Transverse colon (tissue), 4 donors: ENCODE results near the gene PHF12. TPM values are rescaled to one million over a fixed set of nuclear protein-coding genes. Genes with fewer than 3 reads are reported as not detected.

Source experiments
- DNase-seq: peaks from one replicate; pipeline ENCODE4 v3.0.0-alpha.2; 2019
- H3K27ac ChIP-seq, 4 donors: fragments of 200-600 bp; sonication (generic); 2 replicates each; pipeline ENCODE4 v1.5.1; 2016 to 2018; ENCODE audit warnings: inconsistent platforms in 4 of 4
- H3K27me3 ChIP-seq: fragments of 200-600 bp; sonication (generic); 2 replicates; pipeline ENCODE4 v1.5.1; 2017; ENCODE audit warnings: inconsistent platforms
- H3K36me3 ChIP-seq, 4 donors: fragments of 200-600 bp; sonication (generic); 2 replicates each; pipeline ENCODE4 v1.5.1; 2017 to 2019; ENCODE audit warnings: inconsistent platforms in 4 of 4
- H3K4me1 ChIP-seq, 4 donors: fragments of 200-600 bp; sonication (generic); 2 replicates each; pipeline ENCODE4 v1.5.1; 2017 to 2020; ENCODE audit warnings: inconsistent platforms in 4 of 4
- H3K4me3 ChIP-seq, 4 donors: fragments of 200-600 bp; sonication (generic); 1 replicate in 1 of 4; 2 replicates in 3 of 4; pipeline versions ENCODE4 v1.5.1 to v1.6.1; 2017 to 2019; ENCODE audit warnings: inconsistent platforms in 4 of 4
- H3K9me3 ChIP-seq, 2 donors: fragments of 200-600 bp; sonication (generic); 2 replicates each; pipeline ENCODE4 v1.5.1; 2017 to 2019; ENCODE audit warnings: inconsistent platforms in 2 of 2
- CTCF ChIP-seq, 5 experiments: fragments of 200-600 bp in 3 of 5; fragments of 450-650 bp in 2 of 5; sonication (generic) in 3 of 5; IDR thresholded peaks; 1 replicate in 2 of 5; 2 replicates in 3 of 5; pipeline ENCODE4 v1.5.1; 2016 to 2017; ENCODE audit warnings: antibody characterized with exemption in 5 of 5, inconsistent platforms in 3 of 5, mild to moderate bottlenecking in 2 of 5, moderate library complexity in 1 of 5
- EP300 ChIP-seq: sonication (generic); formaldehyde crosslinking; IDR thresholded peaks from one replicate; pipeline ENCODE4 v1.6.1; 2017; ENCODE audit warnings: antibody characterized with exemption, low read depth
- POLR2A ChIP-seq: fragments of 450-650 bp; IDR thresholded peaks from one replicate; pipeline ENCODE4 v1.6.1; 2016; ENCODE audit warnings: antibody characterized with exemption, mild to moderate bottlenecking, moderate library complexity
- POLR2AphosphoS5 ChIP-seq, 3 donors: sonication (generic); formaldehyde crosslinking; IDR thresholded peaks; one replicate each; pipeline ENCODE4 v1.6.1; 2016; ENCODE audit warnings: antibody characterized with exemption in 3 of 3
- WGBS, 2 donors: methylation state at CpG; one replicate each; pipeline ENCODE4 v1.1.5; 2018; ENCODE audit warnings: low coverage in 1 of 2; 5-methylcytosine and 5-hydroxymethylcytosine counted together
- in situ Hi-C, 4 donors: fragments of 200-750 bp; cut with MboI; loops; one replicate each; pipeline versions ENCODE4 v1.15.0 to v1.15.1; 2017; ENCODE audit warnings: low sequenced_read_pairs in 3 of 4, low pct_ligation_motif_present in 1 of 4, low pct_unique_long_range_greater_than_20kb in 1 of 4
- intact Hi-C: fragments of 100-400 bp; cut with DNase I; formaldehyde crosslinking; loops from one replicate; pipeline ENCODE4 v1.15.1; 2023; ENCODE audit warnings: low total_unique reads
- total RNA-seq, 4 donors: library from RNA; depleted of rRNA; stranded (reverse); fragments of >200 nt; gene quantifications; one replicate each; pipeline ENCODE4 v1.1.0, GENCODE V29; 2016

Gene PHF12
- total RNA-seq, 4 donors from 2014 or later, result 43.5 to 134 (median 60.5) TPM

- peaks cover 6 to 13% (median 11%) of the 10 kb centered on the region in 4 donors for H3K4me1 ChIP-seq
- intact Hi-C loops, result no loop called here
- in situ Hi-C loops, result no loop called here
- H3K36me3 ChIP-seq, result peaks cover 0 to 14% (median 6%) of the 10 kb centered on the region in 4 donors
- peak overlapping the region; percentile 54 to 81 (median 65) for H3K4me3 ChIP-seq
- no peaks in the 10 kb centered on the region for H3K27me3 ChIP-seq
- TF ChIP-seq POLR2A (no peak), POLR2AphosphoS5 (IDR thresholded peaks at IDR 0.05) (no peak), CTCF (IDR thresholded peaks at IDR 0.05) (no peak), EP300 (no peak)
- 13 to 14% methylated on average over 4 to 5 of the region's 5 CpGs for WGBS, 2 donors
- no peaks in the 10 kb centered on the region for H3K9me3 ChIP-seq
- DNase-seq, result no peak
- peak overlapping the region; percentile 76 to 85 (median 81) for H3K27ac ChIP-seq
These were observed 96.0 kb downstream of the PHF12 start for GRCh38 chr17:28855336-28855679.

Other genes starting within 250 kb of the PHF12 start
- gene PROCA1, start 239.6 kb downstream of the PHF12 start, total RNA-seq, result 1 to 10 TPM in 2 of 4 donors, under 1 TPM in 1, not detected in 1; 0.96 to 2.9 (median 1.4) TPM
- gene RAB34, start 233.7 kb downstream of the PHF12 start, total RNA-seq, result 10 to 100 TPM; 41.1 to 60.5 (median 50.0) TPM
- 100 to 1,000 TPM; 238 to 385 (median 342) TPM for gene RPL23A, start 231.5 kb downstream of the PHF12 start, total RNA-seq
- gene TLCD1, start 225.3 kb downstream of the PHF12 start, total RNA-seq, result 10 to 100 TPM in 1 of 4 donors, 1 to 10 TPM in 1, not detected in 2; 5.6 to 11.5 TPM
- 10 to 100 TPM in 1 of 4 donors, 1 to 10 TPM in 3; 5.7 to 52.3 (median 8.3) TPM for gene NEK8, start 222.7 kb downstream of the PHF12 start, total RNA-seq
- 100 to 1,000 TPM in 3 of 4 donors, 10 to 100 TPM in 1; 65.7 to 191 (median 126) TPM for gene TRAF4, start 207.5 kb downstream of the PHF12 start, total RNA-seq
- gene FAM222B, start 108.7 kb downstream of the PHF12 start, total RNA-seq, result 10 to 100 TPM; 23.2 to 41.0 (median 32.9) TPM
- gene ERAL1, start 96.5 kb downstream of the PHF12 start, total RNA-seq, result 10 to 100 TPM; 28.1 to 74.4 (median 47.3) TPM
- gene FLOT2, start 53.8 kb downstream of the PHF12 start, total RNA-seq, result 10 to 100 TPM; 35.8 to 95.8 (median 46.5) TPM
- gene DHRS13, start 48.4 kb downstream of the PHF12 start, total RNA-seq, result 1 to 10 TPM; 2.2 to 6.5 (median 6.0) TPM
- gene SEZ6, start 54.5 kb upstream of the PHF12 start, total RNA-seq, result under 1 TPM in 1 of 4 donors, not detected in 3; 0.14 TPM
- gene PIPOX, start 91.6 kb upstream of the PHF12 start, total RNA-seq, result 10 to 100 TPM in 1 of 4 donors, 1 to 10 TPM in 2, not detected in 1; 1.2 to 15.3 (median 1.6) TPM
- 100 to 1,000 TPM; 112 to 191 (median 136) TPM for gene MYO18A, start 228.9 kb upstream of the PHF12 start, total RNA-seq